GM12878 (cell line): ENCODE results near the gene ODR4. TPM values are rescaled to one million over a fixed set of nuclear protein-coding genes. Genes with fewer than 3 reads are reported as not detected.

Experiments
- ATAC-seq: fragments of 200-7000 bp; cut with Tn5 transposase; 3 replicates; pipeline ENCODE4 v1.9.1; 2020; ENCODE audit warnings: mild to moderate bottlenecking, moderate library complexity
- BruUV-seq: library from RNA; stranded (reverse); fragments of 400-500 nt; replicated peaks from 2 replicates; lab custom pipeline; 2021; lab: Mats Ljungman, UMichigan
- CTCF ChIA-PET: fragments of 300-600 bp; sonication (Branson Sonifier 250); formaldehyde crosslinking; extraction: SDS; loops from one replicate; lab custom pipeline; 2021; ENCODE audit warnings: inconsistent platforms; lab: Yijun Ruan, JAX
- POLR2A ChIA-PET: fragments of 350-600 bp; formaldehyde crosslinking; extraction: SDS; loops from one replicate; lab custom pipeline; 2021; ENCODE audit warnings: inconsistent platforms; lab: Charles Lee
- RAD21 ChIA-PET: fragments of 300-600 bp; sonication (Branson Sonifier 250); formaldehyde crosslinking; loops from one replicate; lab custom pipeline; 2023; ENCODE audit warnings: antibody characterized with exemption; ENCODE audit not compliant: unreplicated experiment; lab: Charles Lee
- SMC1A ChIA-PET: fragments of 300-600 bp; sonication (Branson Sonifier 250); formaldehyde crosslinking; loops from one replicate; lab custom pipeline; 2023; ENCODE audit not compliant: unreplicated experiment, uncharacterized antibody; lab: Charles Lee
- DNase-seq: peaks from one replicate; pipeline ENCODE4 v3.0.0-alpha.2; 2011; ENCODE audit warnings: low read depth, low spot score
- FAIRE-seq: peaks from 3 replicates; lab custom pipeline; 2011; peaks lifted over from hg19 to GRCh38; lab: Jason Lieb, UNC
- H2AFZ ChIP-seq: 2 replicates; pipeline ENCODE4 v1.6.0; 2011; ENCODE audit warnings: low read depth, low read length, control low read depth; ENCODE audit not compliant: control insufficient read depth
- H3K27ac ChIP-seq: 2 replicates; pipeline ENCODE4 v1.5.1; 2011; ENCODE audit warnings: control low read depth; ENCODE audit not compliant: control insufficient read depth, insufficient read depth
- H3K27me3 ChIP-seq, 2 experiments: replicated peaks in 1 of 2; 2 replicates each; pipeline versions ENCODE4 v1.6.0 to v1.6.1; 2011; ENCODE audit warnings: low read length in 1 of 2; ENCODE audit not compliant: control insufficient read depth in 2 of 2, insufficient read depth in 2 of 2
- H3K36me3 ChIP-seq, 2 experiments: 2 replicates each; pipeline ENCODE4 v1.5.1; 2011; ENCODE audit warnings: low read length in 1 of 2; ENCODE audit not compliant: control insufficient read depth in 2 of 2, insufficient read depth in 2 of 2
- H3K4me1 ChIP-seq: 2 replicates; pipeline ENCODE4 v1.6.1; 2011; ENCODE audit warnings: mild to moderate bottlenecking, low read length, moderate library complexity, mixed read lengths; ENCODE audit not compliant: control insufficient read depth, insufficient read depth
- H3K4me2 ChIP-seq: 2 replicates; pipeline ENCODE4 v1.6.0; 2011; ENCODE audit warnings: control low read depth; ENCODE audit not compliant: control insufficient read depth, insufficient read depth
- H3K4me3 ChIP-seq: fragments of 200-600 bp; sonication (generic); 2 replicates; pipeline ENCODE4 v1.5.1; 2016
- H3K79me2 ChIP-seq: 2 replicates; pipeline ENCODE4 v1.6.0; 2011; ENCODE audit warnings: low read length; ENCODE audit not compliant: control insufficient read depth, insufficient read depth
- H3K9ac ChIP-seq: 2 replicates; pipeline ENCODE4 v1.8.0; 2011; ENCODE audit warnings: low read length, control low read depth, mixed read lengths; ENCODE audit not compliant: control insufficient read depth, insufficient read depth
- H3K9me3 ChIP-seq: replicated peaks from 3 replicates; pipeline ENCODE4 v1.5.1; 2011; ENCODE audit warnings: mild to moderate bottlenecking, low read length; ENCODE audit not compliant: control insufficient read depth, insufficient read depth
- H4K20me1 ChIP-seq: 2 replicates; pipeline ENCODE4 v1.6.0; 2011; ENCODE audit not compliant: control insufficient read depth, insufficient read depth
- ATF7 ChIP-seq: fragments of 450-650 bp; IDR thresholded peaks from 2 replicates; pipeline ENCODE4 v1.6.1; 2016; ENCODE audit warnings: low read depth, mild to moderate bottlenecking
- CBX5 ChIP-seq: sonication (generic); IDR thresholded peaks from 2 replicates; pipeline ENCODE4 v1.6.1; 2016; ENCODE audit warnings: low read depth, moderate library complexity, mild to moderate bottlenecking, inconsistent platforms
- ETV6 ChIP-seq, 2 experiments: fragments of 450-650 bp in 1 of 2; IDR thresholded peaks in 1 of 2; conservative IDR thresholded peaks in 1 of 2; 2 replicates each; pipeline ENCODE4 v1.6.1; 2014; ENCODE audit warnings: antibody characterized with exemption in 1 of 2, borderline replicate concordance in 1 of 2, low read depth in 1 of 2, mild to moderate bottlenecking in 1 of 2, moderate library complexity in 1 of 2
- MTA2 ChIP-seq: fragments of 450-650 bp; IDR thresholded peaks from 2 replicates; pipeline ENCODE4 v1.6.1; 2016; ENCODE audit warnings: low read depth, mild to moderate bottlenecking, moderate library complexity
- NFXL1 ChIP-seq: fragments of 450-650 bp; IDR thresholded peaks from 2 replicates; pipeline ENCODE4 v1.6.1; 2017; ENCODE audit warnings: antibody characterized with exemption, mild to moderate bottlenecking, borderline replicate concordance
- RAD51 ChIP-seq: fragments of 450-650 bp; IDR thresholded peaks from 2 replicates; pipeline ENCODE4 v1.6.1; 2016; ENCODE audit warnings: moderate library complexity, mild to moderate bottlenecking, inconsistent platforms
- WGBS: methylation state at CpG from one replicate; pipeline ENCODE4 v1.1.6; 2016; ENCODE audit warnings: low lambda C conversion rate; ENCODE audit not compliant: insufficient replicate concordance, insufficient coverage; ENCODE audit errors: missing lambda C conversion rate; 5-methylcytosine and 5-hydroxymethylcytosine counted together
- in situ Hi-C: fragments of 300-500 bp; cut with MboI; formaldehyde crosslinking; loops from 9 replicates; pipeline ENCODE4 v1.14.3; 2018; ENCODE audit warnings: mixed read lengths
- intact Hi-C: fragments of 100-400 bp; cut with micrococcal nuclease; formaldehyde crosslinking; loops from one replicate; pipeline ENCODE4 v1.14.2; 2022; ENCODE audit not compliant: unreplicated experiment
- polyA plus RNA-seq, 11 experiments: library from polyadenylated mRNA; depleted of rRNA in 4 of 11; unstranded in 6 of 11; stranded (reverse) in 5 of 11; fragments of >200 nt; fragmentation: Nextera tagmentation in 4 of 11; fragmentation: Illumina TruSeq in 1 of 11; extraction: Ambion mirVana in 4 of 11; extraction: Trizol in 1 of 11; gene quantifications; 1 replicate in 1 of 11; 2 replicates in 10 of 11; pipeline versions ENCODE4 v1.2.1 to v1.2.3, GENCODE V29; 2011 to 2016; ENCODE audit warnings: inconsistent platforms in 2 of 11, missing spikeins in 2 of 11, low read depth in 1 of 11
- total RNA-seq, 4 experiments: library from RNA; depleted of rRNA in 3 of 4; stranded (reverse); fragments of >200 nt in 3 of 4; fragmentation: Illumina TruSeq in 1 of 4; extraction: Trizol in 1 of 4; gene quantifications; 2 replicates each; pipeline versions ENCODE4 v1.2.1 to v1.2.3, GENCODE V29; 2013 to 2021
- TF ChIP-seq, protein P1 (sequence below): fragments of 450-650 bp; IDR thresholded peaks from 2 replicates; pipeline ENCODE4 v1.6.1; 2016; ENCODE audit warnings: mild to moderate bottlenecking
- TF ChIP-seq, protein P2 (sequence below): fragments of 450-650 bp; IDR thresholded peaks from 2 replicates; pipeline ENCODE4 v1.6.1; 2017; ENCODE audit warnings: antibody characterized with exemption, mild to moderate bottlenecking, moderate library complexity
- TF ChIP-seq, protein P3 (sequence below): IDR thresholded peaks from 2 replicates; pipeline ENCODE4 v1.6.1; 2012; ENCODE audit warnings: low read depth, low read length, improper control_type of control experiment
- TF ChIP-seq, protein P4 (sequence below): fragments of 450-650 bp; IDR thresholded peaks from 2 replicates; pipeline ENCODE4 v1.6.1; 2018; ENCODE audit warnings: mild to moderate bottlenecking, low read depth, moderate library complexity; ENCODE audit not compliant: partially characterized antibody

ODR4 gene
- total and polyA plus RNA-seq, 10 of the 15 experiments (the other 5 are each of a cell fraction or from before 2014, with no cell fraction given) = 10.4 to 19.4 (median 13.3) TPM

GRCh38 chr1:186340772-186341171, 34.9 kb upstream of the ODR4 start:
- WGBS = 87% methylated on average over 5 of the region's 5 CpGs
- no peak overlapping the region for H2AFZ ChIP-seq
- H3K79me2 ChIP-seq = no peaks in the 10 kb centered on the region
- H3K9ac ChIP-seq = no peak overlapping the region
- no peak for FAIRE-seq
- no peak overlapping the region for H3K27ac ChIP-seq
- intact Hi-C loops (no loop called here), in situ Hi-C loops (no loop called here)
- ChIA-PET POLR2A (no interaction called here), RAD21 (no interaction called here), SMC1A (no interaction called here), CTCF (interaction anchor here (2.0 kb wide), 1 partner anchor 34 kb away, joined by 5 read pairs; the partner anchor contains the start of genes ODR4 and TPR)
- H3K4me3 ChIP-seq = no peak overlapping the region
- no peaks in the 10 kb centered on the region for H3K9me3 ChIP-seq
- H3K36me3 ChIP-seq = peaks cover 0 to 33% of the 10 kb centered on the region in 2 experiments
- DNase-seq = no peak
- H3K4me1 ChIP-seq = no peaks in the 10 kb centered on the region
- H3K27me3 ChIP-seq = no peaks in the 10 kb centered on the region
- H4K20me1 ChIP-seq = no peaks in the 10 kb centered on the region
- TF ChIP-seq MTA2 (no peak), CBX5 (no peak), NFXL1 (no peak), ETV6 (conservative IDR thresholded peaks at IDR 0.05 in 1 of 2, IDR thresholded peaks at IDR 0.05 in 1 of 2; ENCODE audit: borderline replicate concordance in 1 of 2, low read depth in 1 of 2) (no peak), RAD51 (no peak), ATF7 (no peak)
- TF ChIP-seq, protein P1, sequence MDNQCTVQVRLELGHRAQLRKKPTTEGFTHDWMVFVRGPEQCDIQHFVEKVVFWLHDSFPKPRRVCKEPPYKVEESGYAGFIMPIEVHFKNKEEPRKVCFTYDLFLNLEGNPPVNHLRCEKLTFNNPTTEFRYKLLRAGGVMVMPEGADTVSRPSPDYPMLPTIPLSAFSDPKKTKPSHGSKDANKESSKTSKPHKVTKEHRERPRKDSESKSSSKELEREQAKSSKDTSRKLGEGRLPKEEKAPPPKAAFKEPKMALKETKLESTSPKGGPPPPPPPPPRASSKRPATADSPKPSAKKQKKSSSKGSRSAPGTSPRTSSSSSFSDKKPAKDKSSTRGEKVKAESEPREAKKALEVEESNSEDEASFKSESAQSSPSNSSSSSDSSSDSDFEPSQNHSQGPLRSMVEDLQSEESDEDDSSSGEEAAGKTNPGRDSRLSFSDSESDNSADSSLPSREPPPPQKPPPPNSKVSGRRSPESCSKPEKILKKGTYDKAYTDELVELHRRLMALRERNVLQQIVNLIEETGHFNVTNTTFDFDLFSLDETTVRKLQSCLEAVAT = no peak
- TF ChIP-seq, protein P2, sequence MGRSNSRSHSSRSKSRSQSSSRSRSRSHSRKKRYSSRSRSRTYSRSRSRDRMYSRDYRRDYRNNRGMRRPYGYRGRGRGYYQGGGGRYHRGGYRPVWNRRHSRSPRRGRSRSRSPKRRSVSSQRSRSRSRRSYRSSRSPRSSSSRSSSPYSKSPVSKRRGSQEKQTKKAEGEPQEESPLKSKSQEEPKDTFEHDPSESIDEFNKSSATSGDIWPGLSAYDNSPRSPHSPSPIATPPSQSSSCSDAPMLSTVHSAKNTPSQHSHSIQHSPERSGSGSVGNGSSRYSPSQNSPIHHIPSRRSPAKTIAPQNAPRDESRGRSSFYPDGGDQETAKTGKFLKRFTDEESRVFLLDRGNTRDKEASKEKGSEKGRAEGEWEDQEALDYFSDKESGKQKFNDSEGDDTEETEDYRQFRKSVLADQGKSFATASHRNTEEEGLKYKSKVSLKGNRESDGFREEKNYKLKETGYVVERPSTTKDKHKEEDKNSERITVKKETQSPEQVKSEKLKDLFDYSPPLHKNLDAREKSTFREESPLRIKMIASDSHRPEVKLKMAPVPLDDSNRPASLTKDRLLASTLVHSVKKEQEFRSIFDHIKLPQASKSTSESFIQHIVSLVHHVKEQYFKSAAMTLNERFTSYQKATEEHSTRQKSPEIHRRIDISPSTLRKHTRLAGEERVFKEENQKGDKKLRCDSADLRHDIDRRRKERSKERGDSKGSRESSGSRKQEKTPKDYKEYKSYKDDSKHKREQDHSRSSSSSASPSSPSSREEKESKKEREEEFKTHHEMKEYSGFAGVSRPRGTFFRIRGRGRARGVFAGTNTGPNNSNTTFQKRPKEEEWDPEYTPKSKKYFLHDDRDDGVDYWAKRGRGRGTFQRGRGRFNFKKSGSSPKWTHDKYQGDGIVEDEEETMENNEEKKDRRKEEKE = no peak
- TF ChIP-seq, protein P3, sequence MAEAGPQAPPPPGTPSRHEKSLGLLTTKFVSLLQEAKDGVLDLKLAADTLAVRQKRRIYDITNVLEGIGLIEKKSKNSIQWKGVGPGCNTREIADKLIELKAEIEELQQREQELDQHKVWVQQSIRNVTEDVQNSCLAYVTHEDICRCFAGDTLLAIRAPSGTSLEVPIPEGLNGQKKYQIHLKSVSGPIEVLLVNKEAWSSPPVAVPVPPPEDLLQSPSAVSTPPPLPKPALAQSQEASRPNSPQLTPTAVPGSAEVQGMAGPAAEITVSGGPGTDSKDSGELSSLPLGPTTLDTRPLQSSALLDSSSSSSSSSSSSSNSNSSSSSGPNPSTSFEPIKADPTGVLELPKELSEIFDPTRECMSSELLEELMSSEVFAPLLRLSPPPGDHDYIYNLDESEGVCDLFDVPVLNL = no peak
- TF ChIP-seq, protein P4, sequence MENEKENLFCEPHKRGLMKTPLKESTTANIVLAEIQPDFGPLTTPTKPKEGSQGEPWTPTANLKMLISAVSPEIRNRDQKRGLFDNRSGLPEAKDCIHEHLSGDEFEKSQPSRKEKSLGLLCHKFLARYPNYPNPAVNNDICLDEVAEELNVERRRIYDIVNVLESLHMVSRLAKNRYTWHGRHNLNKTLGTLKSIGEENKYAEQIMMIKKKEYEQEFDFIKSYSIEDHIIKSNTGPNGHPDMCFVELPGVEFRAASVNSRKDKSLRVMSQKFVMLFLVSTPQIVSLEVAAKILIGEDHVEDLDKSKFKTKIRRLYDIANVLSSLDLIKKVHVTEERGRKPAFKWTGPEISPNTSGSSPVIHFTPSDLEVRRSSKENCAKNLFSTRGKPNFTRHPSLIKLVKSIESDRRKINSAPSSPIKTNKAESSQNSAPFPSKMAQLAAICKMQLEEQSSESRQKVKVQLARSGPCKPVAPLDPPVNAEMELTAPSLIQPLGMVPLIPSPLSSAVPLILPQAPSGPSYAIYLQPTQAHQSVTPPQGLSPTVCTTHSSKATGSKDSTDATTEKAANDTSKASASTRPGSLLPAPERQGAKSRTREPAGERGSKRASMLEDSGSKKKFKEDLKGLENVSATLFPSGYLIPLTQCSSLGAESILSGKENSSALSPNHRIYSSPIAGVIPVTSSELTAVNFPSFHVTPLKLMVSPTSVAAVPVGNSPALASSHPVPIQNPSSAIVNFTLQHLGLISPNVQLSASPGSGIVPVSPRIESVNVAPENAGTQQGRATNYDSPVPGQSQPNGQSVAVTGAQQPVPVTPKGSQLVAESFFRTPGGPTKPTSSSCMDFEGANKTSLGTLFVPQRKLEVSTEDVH = no peak
- no TSS peak for BruUV-seq
- no peak overlapping the region for H3K4me2 ChIP-seq
- ATAC-seq = no peak
